Cardiac muscle cell (in vitro differentiated cells and primary cell): ENCODE measurements around the gene ATRIP. TPM values are rescaled to one million over a fixed set of nuclear protein-coding genes. Genes with fewer than 3 reads are reported as not detected.

Experiments
- DNase-seq, 2 donors: peaks; one replicate each; pipeline versions ENCODE4 v3.0.0 to v3.0.0-alpha.2; 2010 to 2017; ENCODE audit warnings: low read depth in 1 of 2, low spot score in 1 of 2
- H3K27ac ChIP-seq: fragments of 200-600 bp; sonication (generic); 2 replicates; pipeline ENCODE4 v1.5.1; 2016
- H3K27me3 ChIP-seq: fragments of 200-600 bp; sonication (generic); 2 replicates; pipeline ENCODE4 v1.6.0; 2016; ENCODE audit warnings: control low read depth
- H3K36me3 ChIP-seq: fragments of 200-600 bp; sonication (generic); 2 replicates; pipeline ENCODE4 v1.5.1; 2016; ENCODE audit warnings: control low read depth
- H3K4me1 ChIP-seq: fragments of 200-600 bp; sonication (generic); 2 replicates; pipeline ENCODE4 v1.8.1; 2017; ENCODE audit warnings: low read depth, mild to moderate bottlenecking, mixed run types
- H3K4me3 ChIP-seq: fragments of 200-600 bp; sonication (generic); 2 replicates; pipeline ENCODE4 v1.5.1; 2016; ENCODE audit warnings: mild to moderate bottlenecking
- H3K9me3 ChIP-seq: fragments of 200-600 bp; sonication (generic); 2 replicates; pipeline ENCODE4 v1.5.1; 2017; ENCODE audit warnings: low read depth, mild to moderate bottlenecking, control low read depth
- CTCF ChIP-seq: IDR thresholded peaks from 2 replicates; pipeline ENCODE4 v1.5.1; 2012; ENCODE audit warnings: low read depth, mild to moderate bottlenecking, low read length
- polyA plus RNA-seq: library from polyadenylated mRNA; unstranded; fragments of >200 nt; fragmentation: Nextera tagmentation; extraction: Ambion mirVana; gene quantifications from 2 replicates; pipeline ENCODE4 v1.2.1, GENCODE V29; 2016
- total RNA-seq: library from RNA; depleted of rRNA; stranded (reverse); fragments of >200 nt; gene quantifications from 2 replicates; pipeline ENCODE4 v1.2.3, GENCODE V29; 2016

Gene ATRIP
- total and polyA plus RNA-seq, 2 experiments from 2014 or later = 6.4 to 8.7 TPM

GRCh38 chr3:48427630-48427962 lies 18.9 kb upstream of the ATRIP start:
- no peak for TF ChIP-seq CTCF
- Histone ChIP-seq H3K36me3 (no peaks in the 10 kb centered on the region), H3K9me3 (no peaks in the 10 kb centered on the region), H3K27me3 (no peaks in the 10 kb centered on the region), H3K4me3 (no peak overlapping the region), H3K27ac (no peak overlapping the region), H3K4me1 (peaks cover 33% of the 10 kb centered on the region)
- no peak for DNase-seq

DNA sequence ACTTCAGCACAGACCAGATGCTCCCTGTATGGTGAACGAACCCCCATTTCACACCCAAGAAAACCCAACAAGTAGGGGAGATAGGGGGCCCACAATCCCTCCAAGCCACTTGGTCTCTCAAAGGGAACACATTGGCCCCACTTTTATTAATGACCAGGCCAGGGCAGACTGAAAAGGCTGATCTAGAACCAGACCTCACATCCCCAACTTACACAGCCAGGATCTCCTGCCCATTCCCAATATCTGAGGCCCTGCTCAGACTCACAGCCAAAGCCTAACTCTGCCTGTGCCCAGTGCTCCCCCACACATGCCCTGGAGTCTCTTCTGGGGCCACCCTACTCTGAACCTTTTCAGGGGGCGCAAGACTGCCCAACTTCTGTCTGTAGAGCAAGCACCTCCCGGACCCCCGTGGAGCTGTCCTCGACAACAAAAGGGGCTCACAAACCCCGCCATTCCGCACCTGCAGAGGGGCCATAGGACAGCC lies 18.4 kb upstream of the ATRIP start:
- Histone ChIP-seq H3K9me3 (no peaks in the 10 kb centered on the region), H3K36me3 (no peaks in the 10 kb centered on the region), H3K4me3 (peak overlapping the region; percentile 62), H3K27ac (no peak overlapping the region), H3K4me1 (peaks cover 33% of the 10 kb centered on the region), H3K27me3 (no peaks in the 10 kb centered on the region)
- no peak for DNase-seq
- no peak for TF ChIP-seq CTCF

DNA sequence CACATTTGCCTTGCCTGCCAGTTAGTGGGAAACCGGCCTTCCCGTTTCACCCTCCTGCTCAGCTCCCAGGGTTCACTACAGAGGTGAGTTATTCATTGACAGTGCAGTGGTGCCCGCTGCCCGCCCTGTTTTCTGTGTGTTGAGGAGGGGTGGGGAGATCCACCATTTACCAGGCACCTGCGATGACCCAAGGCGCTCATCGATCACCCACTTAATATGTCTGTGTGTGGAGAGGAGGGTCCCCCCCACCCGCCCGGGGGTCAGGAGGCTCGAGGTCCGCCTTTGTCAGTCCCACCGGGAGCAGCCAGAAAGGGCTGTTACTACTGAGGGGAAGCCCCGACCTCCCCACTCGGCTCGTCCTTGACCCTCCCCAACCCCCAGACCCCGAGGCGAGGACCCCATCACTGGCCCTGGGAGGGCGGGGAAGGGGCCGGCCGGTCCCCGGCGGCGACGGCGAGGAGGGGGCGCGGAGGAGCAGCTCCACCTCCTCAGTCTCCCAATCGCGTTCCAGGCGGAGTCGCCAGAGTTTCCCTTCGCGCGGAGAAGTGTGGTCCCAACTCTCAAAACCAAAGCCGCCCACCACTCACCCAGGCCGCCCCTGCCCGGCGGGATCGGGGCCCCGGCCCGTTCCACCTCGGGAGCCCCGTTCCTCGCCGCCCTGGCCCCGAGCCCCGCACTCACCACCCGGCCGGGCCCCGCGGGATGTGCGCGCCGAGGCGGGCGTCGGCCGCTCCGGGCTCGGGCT lies 17.8 kb upstream of the ATRIP start:
- Histone ChIP-seq H3K27ac (peak overlapping the region; percentile 80), H3K27me3 (no peaks in the 10 kb centered on the region), H3K4me1 (peaks cover 33% of the 10 kb centered on the region), H3K4me3 (peak overlapping the region; percentile 62), H3K9me3 (no peaks in the 10 kb centered on the region), H3K36me3 (no peaks in the 10 kb centered on the region)
- peak; percentile 20 to 67 for DNase-seq
- no peak for TF ChIP-seq CTCF

DNA sequence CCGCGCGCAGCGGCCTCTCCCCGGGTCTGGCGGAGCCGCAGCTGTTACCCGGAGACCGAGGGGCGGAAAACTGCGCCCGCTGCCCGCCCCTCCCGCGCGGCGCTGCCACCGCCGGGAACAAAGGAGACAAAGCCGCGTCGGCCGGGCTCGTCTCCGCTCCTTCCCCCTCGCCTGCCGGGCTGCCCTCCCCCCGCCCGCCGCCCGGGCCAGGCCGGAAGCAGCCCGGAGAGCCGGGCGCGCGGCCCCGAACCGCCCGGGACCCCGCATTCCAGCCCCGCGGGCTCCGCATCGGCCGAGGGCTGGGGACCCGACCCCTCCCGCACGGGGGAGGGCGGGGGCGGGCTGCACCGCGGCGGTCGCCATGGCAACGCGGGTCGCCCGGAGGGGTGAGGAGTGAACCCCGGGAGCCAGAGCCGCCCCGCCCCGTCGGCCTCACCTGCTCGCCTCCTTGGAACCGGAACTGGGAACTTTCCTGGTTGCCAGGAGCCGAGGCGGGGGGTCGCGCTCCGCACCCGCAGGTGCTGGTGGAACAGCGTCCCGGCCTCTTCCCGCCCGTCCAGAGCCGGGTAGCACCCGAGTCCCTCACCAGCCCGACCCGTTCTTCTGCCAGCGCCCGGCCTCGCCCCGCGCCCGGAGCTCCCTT lies 17.1 kb upstream of the ATRIP start:
- TF ChIP-seq CTCF = no peak
- Histone ChIP-seq H3K27me3 (no peaks in the 10 kb centered on the region), H3K36me3 (no peaks in the 10 kb centered on the region), H3K4me1 (peaks cover 33% of the 10 kb centered on the region), H3K9me3 (no peaks in the 10 kb centered on the region), H3K27ac (peak overlapping the region; percentile 80), H3K4me3 (peak overlapping the region; percentile 62)
- DNase-seq = peak; percentile 44 to 60

DNA sequence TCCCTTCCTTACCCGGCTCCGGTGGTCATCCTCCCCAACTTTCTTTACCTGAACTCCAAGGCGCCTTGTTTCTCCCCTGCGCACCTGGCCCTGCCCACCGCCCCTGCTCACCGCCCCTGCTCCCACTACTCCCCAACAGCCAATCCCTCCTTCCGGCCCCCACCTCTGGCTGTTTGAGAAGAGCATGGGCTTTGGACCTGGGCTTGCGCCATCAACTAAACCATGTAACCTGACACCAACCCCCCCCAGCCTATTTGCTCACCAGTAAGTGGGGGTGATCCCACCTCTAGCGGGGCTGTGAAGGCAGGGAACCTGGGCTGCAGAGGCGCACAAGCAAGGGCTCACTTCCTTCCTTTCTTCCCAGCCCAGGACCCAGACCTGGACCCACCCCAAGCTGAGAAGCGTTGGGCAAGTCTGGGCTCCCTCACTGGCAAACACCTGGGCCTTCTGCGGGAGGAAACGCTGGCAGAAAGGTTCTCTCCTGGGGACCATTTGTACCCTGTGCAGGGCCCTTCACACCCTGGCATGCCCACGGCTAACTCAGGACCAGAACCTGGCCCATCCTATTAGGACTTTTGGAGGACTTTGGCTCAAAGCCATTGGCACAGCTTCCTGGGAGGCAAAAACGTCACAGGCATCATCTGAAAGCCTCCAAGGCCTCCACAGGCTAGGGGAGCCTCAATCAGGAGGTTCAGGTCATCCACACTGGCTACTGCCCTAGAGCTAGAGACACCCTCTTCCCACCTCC lies 16.4 kb upstream of the ATRIP start, which contains the start of gene PLXNB1:
Gene PLXNB1 (minus strand): TSS at position 127 of the 748 bp plus-strand sequence. CDS start 5,475 bp downstream, outside the sequence.
- Histone ChIP-seq H3K4me3 (peak within 1 kb of the TSS; percentile 62), H3K36me3 (no peaks in the 10 kb centered on the region), H3K27me3 (no peaks in the 10 kb centered on the region), H3K27ac (peak within 1 kb of the TSS; percentile 80), H3K4me1 (peaks cover 28% of the 10 kb centered on the region), H3K9me3 (no peaks in the 10 kb centered on the region)
- DNase-seq = peak; percentile 73 to 76
- TF ChIP-seq CTCF = no peak
